Activated T-helper 1 cell treated with Interleukin-2 at 50 U/mL for 16 hours (primary cell): ENCODE results near the gene SULT2B1.
A peak's percentile ranks its signal among the peaks of the same experiment; 100 is the strongest.
"Not testable (repeated sequence)": the region's sequence is repeated elsewhere in the genome, so short reads cannot be mapped to it uniquely, and the experiment has no call there.

Experiments used
- DNase-seq: peaks from one replicate; pipeline ENCODE4 v3.0.0-alpha.2; 2020; ENCODE audit warnings: low read depth

SULT2B1 gene

GRCh38 chr19:48618916-48619691 lies 67.1 kb downstream of the SULT2B1 start, which contains the start of the genes RPL18 and SPHK2:
Gene RPL18, minus strand, starts transcription at chr19:48619178. Its CDS starts 35 bp downstream, at chr19:48619143.
Gene SPHK2, plus strand, starts transcription at chr19:48619506. Its CDS starts 1,009 bp downstream, at chr19:48620515.
- DNase-seq: peak; percentile 95

GRCh38 chr19:48619692-48620585 lies 68.0 kb downstream of the SULT2B1 start:
- no peak for DNase-seq

DNA sequence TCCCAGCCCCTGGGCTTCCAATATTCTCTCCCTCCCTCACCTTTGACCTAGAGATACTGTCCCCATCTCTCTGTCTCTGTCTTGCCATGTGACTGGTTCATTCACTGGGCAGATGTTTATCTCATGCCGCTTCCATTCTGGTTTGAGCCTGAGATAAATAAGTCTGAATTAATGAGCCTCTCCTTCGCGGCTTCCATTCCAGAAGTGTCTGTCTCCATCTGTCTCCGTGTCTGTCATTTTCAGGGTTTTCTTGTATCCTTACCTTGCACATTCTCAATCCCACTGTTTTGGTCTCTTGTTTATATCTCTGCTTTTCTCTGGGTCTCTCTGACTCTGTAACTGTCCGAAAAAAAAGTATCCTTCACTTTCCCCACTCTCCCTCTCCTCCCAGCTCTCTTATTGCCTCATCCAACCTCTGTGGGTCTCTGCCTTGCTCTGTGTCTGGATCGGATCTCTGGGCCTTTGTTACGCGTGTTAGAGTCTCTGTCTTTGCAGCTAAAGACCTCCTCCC lies 71.6 kb downstream of the SULT2B1 start:
- DNase-seq: no peak

- DNase-seq: peak; percentile 92
Observed at GRCh38 chr19:48624067-48624594, 72.2 kb downstream of the SULT2B1 start.

DNA sequence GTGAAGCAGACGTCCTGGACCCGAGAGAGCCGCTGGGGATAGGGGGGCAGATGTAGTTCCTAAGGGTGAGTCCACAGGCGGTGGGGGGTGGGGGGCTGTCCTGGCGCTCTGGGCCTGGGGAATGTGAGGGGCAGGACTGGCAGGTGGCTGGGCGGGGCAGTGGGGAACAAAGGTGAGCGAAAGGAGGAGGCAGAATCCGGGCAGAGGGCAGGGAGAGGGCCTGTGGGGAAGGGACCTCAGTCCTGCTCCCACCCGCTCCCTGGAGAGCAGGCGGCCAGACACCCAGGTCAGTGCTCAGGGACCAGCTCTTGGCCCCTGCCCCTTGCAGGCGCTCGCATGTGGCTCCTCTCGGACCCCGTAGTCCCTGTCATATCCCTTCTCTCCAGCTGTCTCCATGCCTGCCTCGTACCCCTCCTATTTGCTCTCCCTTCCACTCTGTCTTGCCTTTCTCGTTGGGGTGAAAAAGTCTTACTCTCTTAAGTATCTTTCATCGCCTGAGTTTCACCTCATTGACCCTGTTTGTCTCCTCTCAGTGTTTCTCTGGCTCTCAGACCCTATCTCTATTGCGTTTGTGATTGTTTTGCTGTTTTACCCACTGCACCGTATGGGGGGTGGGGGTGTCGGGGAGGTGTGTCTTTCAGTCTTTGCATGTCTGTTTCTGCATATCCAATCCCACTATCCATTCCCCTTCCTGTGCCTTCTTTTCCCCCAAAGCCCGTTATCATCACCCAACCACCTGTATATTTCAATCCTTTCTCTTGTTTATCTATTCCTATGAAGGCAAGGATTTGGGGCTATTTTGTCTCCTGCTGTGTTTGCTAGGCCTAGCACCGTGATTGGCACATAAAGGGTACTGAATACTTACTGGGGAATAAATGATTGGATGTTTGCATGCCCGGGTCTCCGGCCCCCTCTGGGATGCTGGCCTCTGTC lies 73.1 kb downstream of the SULT2B1 start:
- DNase-seq: no peak

GRCh38 chr19:48625891-48626327 lies 73.9 kb downstream of the SULT2B1 start:
- no peak for DNase-seq

DNA sequence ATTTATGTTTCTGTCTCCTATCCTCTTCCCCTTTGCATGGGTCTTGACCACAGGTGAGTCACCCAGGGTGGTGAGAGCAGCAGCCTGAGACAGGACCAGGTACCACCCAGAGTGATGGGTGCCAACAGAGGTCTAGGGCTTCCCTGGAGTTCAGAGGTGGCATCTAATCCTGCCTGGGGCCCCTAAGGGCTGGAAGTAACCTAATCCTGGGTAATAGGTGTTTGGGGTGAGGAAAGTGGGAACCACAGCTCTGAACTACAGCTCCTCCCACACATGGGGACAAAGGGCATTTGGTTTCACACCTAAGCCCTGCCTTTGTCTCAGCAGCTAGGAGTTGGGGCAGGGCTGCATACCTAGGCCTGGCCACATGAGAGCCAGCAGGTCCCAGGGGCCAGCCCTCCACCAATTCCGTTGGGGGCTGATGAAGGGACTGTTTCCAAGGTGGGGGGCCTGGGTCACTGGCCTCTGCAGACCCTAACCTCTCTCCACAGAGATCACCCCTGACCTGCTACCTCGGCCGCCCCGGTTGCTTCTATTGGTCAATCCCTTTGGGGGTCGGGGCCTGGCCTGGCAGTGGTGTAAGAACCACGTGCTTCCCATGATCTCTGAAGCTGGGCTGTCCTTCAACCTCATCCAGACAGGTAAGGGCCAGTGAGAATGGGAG lies 75.4 kb downstream of the SULT2B1 start:
- no peak for DNase-seq

GRCh38 chr19:48627865-48628314 lies 75.9 kb downstream of the SULT2B1 start:
- DNase-seq: no peak

- no peak for DNase-seq
Observed at GRCh38 chr19:48628486-48629296, 76.7 kb downstream of the SULT2B1 start.

GRCh38 chr19:48629297-48629598 lies 77.3 kb downstream of the SULT2B1 start:
- no peak for DNase-seq

- no peak for DNase-seq
Observed at GRCh38 chr19:48629599-48630295, 77.8 kb downstream of the SULT2B1 start.

DNA sequence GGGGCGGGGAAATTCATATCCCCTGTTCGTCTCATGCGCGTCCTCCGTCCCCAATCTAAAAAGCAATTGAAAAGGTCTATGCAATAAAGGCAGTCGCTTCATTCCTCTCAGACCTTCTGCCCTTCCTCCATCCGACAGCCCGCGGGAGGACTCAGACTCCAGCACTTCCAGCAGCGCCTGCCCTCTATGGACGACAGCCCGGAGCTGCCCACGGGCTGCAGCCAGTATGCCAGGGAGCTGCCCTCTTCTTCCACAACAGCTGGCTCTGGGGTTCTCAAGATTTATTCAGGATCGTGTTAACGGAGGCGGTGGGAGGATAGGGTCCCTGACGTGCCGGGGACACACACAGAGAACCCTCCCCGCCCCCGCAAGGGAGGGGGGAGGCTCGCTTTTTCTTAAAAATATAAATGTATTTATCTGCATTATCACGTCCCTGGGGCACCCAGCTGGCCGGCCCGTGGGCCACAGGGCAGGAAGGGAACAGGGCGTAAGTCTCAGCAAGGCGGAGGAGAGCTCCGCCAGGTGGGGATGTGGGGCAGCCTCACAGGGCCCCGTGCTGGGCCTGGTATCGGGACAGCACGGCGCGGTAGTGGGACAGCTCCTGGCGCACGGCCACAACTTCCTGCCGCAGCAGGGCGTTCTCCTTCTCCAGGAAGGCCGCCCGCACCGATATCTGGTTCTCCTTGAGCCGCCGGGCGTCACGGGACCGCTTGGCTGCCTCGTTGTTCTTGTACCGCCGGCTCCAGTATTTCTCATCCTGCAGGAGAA lies 78.5 kb downstream of the SULT2B1 start:
- DNase-seq: no peak

GRCh38 chr19:48631225-48631624 lies 79.3 kb downstream of the SULT2B1 start:
- DNase-seq: no peak

DNA sequence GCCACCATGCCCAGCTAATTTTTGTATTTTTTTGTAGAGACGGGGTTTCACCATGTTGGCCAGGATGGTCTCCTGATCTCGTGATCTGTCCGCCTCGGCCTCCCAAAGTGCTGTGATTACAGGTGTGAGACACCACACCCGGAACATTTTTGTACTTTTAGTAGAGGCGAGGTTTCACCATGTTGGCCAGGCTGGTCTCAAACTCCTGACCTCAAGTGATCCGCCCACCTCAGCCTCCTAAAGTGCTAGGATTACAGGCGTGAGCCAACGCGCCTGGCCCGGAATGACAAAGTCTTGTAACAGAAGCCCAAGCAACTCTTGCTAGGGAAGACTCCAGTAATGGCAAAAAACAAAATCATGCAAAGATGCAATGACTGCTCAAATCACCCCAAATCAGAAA lies 80.3 kb downstream of the SULT2B1 start:
- not testable (repeated sequence) for DNase-seq

DNA sequence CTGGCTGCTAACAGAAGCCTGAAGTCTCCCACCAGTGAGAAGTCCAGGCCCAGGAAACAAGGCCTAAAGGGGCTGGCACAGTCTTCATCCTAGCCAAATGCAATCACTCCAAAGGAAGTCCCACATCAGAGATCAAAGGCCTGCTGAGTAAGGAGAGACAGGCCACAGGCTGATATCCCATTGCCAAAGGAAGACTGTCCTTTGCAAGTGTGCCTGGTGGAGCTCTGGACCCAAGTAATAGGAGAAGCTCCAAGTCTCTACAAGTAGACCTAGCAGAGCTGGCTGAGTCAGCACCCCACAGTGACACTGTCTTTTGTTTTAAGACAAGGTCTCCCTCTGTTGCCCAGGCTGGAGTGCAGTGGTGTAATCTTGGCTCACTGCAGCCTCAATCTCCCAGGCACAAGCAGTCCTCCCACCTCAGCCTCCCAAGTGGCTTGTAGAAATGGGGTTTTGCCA lies 80.7 kb downstream of the SULT2B1 start:
- no peak for DNase-seq

- no peak for DNase-seq
Observed at GRCh38 chr19:48633148-48634035, 81.4 kb downstream of the SULT2B1 start.

GRCh38 chr19:48634036-48634342 lies 82.0 kb downstream of the SULT2B1 start:
- DNase-seq: no peak
